Neural cell (in vitro differentiated cells): Measurements from ENCODE around the gene TSEN34.

Experiments
- EP300 ChIP-seq: fragments of 450-650 bp; conservative IDR thresholded peaks from 2 replicates; pipeline ENCODE4 v1.6.1; 2014; ENCODE audit warnings: antibody characterized with exemption, mild to moderate bottlenecking, moderate library complexity; ENCODE audit not compliant: poor library complexity, severe bottlenecking
- MXI1 ChIP-seq: fragments of 450-650 bp; conservative IDR thresholded peaks from 2 replicates; pipeline ENCODE4 v1.6.1; 2014; ENCODE audit warnings: antibody characterized with exemption, mild to moderate bottlenecking; ENCODE audit not compliant: poor library complexity, severe bottlenecking
- TAF1 ChIP-seq: IDR thresholded peaks from 2 replicates; pipeline ENCODE4 v1.6.1; 2012; ENCODE audit warnings: low read depth
- TF ChIP-seq, protein P1 (sequence below): fragments of 450-650 bp; IDR thresholded peaks from 2 replicates; pipeline ENCODE4 v1.5.1; 2014; ENCODE audit warnings: antibody characterized with exemption, mild to moderate bottlenecking, moderate library complexity; ENCODE audit not compliant: poor library complexity, severe bottlenecking

DNA sequence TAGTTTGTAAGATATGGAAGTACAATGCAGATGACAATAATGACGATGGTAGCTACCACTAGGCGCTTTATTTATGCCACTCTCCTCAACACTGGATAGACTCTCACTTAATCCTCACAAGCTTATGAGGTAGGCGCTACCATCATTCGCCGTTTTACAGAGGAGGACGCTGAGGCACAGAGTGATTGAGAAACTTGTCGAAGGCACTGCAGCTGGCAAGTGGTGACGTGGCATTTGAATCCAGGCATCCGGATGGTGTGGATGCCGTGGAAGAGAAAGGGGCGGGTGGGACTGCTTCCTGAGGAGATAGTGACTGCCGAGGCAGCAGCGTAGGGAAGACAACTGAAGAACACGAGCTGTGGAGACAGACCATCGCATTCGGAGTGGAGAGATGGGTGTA lies 8.3 kb downstream of the TSEN34 start:
- TF ChIP-seq EP300 (no peak), TAF1 (no peak), MXI1 (no peak)
- TF ChIP-seq, protein P1, sequence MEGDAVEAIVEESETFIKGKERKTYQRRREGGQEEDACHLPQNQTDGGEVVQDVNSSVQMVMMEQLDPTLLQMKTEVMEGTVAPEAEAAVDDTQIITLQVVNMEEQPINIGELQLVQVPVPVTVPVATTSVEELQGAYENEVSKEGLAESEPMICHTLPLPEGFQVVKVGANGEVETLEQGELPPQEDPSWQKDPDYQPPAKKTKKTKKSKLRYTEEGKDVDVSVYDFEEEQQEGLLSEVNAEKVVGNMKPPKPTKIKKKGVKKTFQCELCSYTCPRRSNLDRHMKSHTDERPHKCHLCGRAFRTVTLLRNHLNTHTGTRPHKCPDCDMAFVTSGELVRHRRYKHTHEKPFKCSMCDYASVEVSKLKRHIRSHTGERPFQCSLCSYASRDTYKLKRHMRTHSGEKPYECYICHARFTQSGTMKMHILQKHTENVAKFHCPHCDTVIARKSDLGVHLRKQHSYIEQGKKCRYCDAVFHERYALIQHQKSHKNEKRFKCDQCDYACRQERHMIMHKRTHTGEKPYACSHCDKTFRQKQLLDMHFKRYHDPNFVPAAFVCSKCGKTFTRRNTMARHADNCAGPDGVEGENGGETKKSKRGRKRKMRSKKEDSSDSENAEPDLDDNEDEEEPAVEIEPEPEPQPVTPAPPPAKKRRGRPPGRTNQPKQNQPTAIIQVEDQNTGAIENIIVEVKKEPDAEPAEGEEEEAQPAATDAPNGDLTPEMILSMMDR, result no peak
